Activated effector memory CD4-positive, alpha-beta T cell treated with anti-CD3 and anti-CD28 coated beads, Interleukin-2, amount 50 U/mL, for 16 hours (primary cell): ENCODE results near the gene FHIT.
"Not testable (repeated sequence)": the region's sequence is repeated elsewhere in the genome, so short reads cannot be mapped to it uniquely, and the experiment has no call there.

Source experiments
- DNase-seq: peaks from one replicate; pipeline ENCODE4 v3.0.0-alpha.2; 2020

The FHIT gene

DNA sequence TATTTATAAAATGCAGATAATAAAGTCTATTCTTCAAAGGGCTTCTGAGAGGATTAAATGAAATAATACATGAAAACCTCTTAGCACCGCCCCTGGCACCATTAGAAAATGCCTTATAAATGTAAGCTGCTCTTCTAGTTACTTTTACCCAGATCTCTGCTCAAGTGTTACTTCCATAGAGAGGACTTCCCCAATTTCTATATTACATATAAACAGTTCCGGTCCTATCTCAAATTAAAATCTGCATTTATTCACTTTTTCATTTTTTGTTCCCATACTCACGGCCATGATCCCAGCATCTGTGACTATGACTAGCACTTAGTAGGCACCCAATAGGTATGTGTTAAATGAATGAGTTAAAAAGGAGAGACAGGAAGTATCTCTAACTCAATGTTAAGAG lies 1310.5 kb downstream of the FHIT start:
- DNase-seq, result no peak

DNA sequence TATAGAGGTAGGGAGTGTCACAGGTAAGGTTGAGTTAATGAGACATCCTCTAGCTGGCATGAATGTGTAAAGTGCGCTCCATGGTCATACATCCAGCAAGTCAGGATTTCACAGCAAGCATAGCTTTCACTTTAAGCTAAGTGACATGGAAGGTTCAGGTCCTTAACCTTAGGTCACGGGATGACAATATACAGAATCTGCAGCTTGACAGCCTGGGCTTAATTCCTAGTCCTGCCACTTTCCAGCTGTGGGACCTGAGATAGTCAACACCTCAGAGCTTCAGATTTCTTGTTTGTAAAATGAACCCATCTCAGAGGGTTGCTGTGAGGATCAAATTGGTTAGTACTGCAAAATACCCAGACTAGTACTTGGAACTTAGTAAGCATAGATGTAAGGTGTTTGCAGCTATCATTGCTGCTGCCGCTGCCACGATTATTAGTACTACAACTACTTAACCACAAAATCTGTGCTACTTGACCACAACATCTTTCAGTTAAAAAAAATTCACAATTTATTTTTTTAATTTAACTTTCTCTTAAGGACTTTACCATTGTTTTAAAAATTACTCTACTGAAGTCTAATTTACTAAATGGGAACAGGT lies 1311.3 kb downstream of the FHIT start:
- no peak for DNase-seq

- DNase-seq, result no peak
Measured at GRCh38 chr3:59938828-59939227, 1312.4 kb downstream of the FHIT start.

- DNase-seq, result no peak
Measured at GRCh38 chr3:59937201-59937600, 1314.1 kb downstream of the FHIT start.

DNA sequence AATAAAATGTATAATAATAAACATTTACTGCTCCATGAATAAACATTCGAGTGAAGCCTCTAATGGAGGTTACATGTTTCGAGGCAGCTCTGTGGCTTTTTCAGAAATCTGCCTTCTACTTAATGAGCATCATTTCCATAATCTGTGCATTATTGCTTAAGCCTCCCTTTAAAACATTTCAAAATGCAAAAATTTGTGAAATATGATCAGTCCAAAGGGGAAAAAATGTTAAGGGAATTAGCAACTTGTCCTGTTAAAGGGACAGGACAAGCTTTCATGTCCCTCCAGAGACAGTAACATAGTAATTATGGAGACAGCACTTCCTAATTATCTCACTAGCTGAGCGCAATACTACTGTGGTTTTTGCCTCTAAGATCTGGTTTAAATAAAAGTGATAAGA lies 1314.8 kb downstream of the FHIT start:
- DNase-seq, result no peak

DNA sequence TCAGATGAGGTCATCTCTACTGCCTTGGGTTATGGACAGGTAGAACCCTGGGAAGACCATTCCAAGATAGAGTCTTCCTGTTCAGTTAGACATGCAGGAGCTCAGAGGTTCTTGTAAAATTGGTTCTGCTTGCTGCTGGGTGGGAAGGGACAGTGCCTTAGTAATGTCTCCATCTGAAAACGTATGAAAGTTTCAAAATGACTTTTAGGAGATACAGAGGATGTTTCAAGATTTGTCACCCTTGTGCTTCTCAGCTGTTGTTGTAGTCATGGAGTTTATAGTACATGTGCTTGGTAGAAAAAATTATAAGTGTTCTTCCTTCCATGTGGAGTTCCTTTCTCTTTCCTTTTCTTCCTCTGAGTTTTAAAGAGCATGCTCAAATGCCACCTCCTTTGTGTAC lies 1316.2 kb downstream of the FHIT start:
- DNase-seq, result no peak

DNA sequence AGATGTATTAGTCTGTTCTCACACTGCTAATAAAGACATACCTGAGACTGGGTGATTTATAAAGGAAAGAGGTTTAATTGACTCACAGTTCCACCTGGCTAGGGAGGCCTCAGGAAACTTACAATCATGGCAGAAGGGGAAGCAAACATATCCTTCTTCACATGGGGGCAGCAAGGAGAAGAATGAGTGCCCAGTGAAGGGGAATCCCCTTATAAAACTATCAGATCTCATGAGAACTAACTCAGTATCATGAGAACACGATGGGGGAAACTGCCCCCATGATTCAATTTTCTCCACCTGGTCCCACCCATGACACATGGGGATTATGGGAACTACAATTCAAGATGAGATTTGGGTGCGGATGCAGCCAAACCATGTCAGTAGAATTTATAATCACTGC lies 1316.7 kb downstream of the FHIT start:
- not testable (repeated sequence) for DNase-seq

DNA sequence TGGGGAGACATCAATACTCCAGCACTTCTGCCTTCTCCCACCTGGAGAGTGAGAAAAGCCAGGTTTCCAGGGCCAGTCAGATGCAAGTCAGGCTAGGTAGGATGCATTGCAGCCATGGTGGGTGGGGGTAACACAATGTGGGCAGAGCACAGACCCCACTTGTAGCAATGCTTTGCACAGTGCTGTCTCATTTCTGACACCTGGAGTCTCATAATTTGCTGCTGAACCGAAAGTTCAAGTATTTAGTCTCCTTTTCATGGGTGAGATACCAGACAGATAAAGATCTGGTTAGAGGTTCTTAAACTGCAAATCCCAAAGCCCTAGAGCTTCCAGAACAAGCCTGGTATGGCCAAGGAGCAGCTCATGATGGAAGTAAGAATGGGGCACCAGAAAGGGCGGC lies 1321.1 kb downstream of the FHIT start:
- no peak for DNase-seq

DNA sequence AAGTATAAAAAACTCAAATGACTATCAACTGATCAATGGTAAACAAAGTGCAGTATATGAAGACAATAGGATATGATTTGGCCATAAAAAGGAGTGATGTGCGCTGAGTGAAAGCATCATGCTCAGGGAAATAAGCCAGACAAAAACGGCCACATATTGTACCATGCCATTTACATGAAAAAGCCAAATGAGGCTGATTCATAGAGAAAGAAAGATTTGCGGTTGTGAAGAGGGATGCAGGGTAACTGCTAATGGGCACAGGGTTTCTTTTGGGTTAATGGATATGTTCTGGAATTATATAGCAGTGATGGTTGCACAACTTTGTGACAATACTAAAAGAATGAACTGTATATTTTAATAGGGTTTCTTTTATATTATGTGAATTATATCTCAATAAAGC lies 1324.2 kb downstream of the FHIT start:
- no peak for DNase-seq

GRCh38 chr3:59925946-59926345 lies 1325.3 kb downstream of the FHIT start:
- no peak for DNase-seq

- no peak for DNase-seq
Measured at GRCh38 chr3:59922192-59922591, 1329.1 kb downstream of the FHIT start.

GRCh38 chr3:59920822-59921221 lies 1330.4 kb downstream of the FHIT start:
- DNase-seq, result no peak

DNA sequence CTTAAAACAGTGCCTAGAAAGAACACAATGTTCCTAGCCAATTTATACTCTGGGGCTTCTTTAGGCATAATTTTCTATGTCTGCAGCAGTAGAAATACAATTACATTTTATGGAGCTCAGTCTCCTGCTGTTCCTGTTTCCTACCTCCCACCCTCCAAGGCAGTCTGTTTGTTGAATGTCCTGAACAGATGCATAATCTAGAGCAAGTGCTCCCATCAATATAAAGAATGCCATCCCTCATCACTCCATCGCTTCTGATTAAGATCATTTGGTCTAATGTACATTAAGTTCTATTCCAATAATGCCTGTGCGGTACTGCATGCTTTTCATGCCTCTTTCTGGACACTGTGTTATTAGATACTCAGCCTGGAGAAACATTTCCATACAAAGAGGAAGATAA lies 1331.7 kb downstream of the FHIT start:
- DNase-seq, result no peak

- DNase-seq, result no peak
Measured at GRCh38 chr3:59914251-59914650, 1337.0 kb downstream of the FHIT start.

DNA sequence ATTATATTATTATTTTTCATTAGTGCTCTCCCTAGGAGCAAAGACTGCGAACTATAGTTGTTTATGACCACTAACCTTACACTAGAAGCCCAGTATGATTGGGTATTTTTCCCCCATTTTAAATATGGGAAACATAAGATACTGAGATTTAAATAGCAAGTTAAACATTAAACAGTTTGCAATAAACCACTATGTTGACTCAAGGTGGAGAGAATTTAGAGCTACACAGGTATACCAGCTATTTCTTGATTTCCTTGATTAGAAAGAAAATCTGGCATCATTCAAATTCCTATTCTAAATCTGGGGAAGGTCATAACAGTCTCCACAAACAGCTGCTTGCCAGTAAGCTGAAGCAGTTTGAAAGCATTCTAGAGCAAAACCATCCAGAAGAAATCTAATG lies 1337.6 kb downstream of the FHIT start:
- DNase-seq, result no peak

- DNase-seq, result no peak
Measured at GRCh38 chr3:59908701-59909100, 1342.6 kb downstream of the FHIT start.

- no peak for DNase-seq
Measured at GRCh38 chr3:59908280-59908679, 1343.0 kb downstream of the FHIT start.

DNA sequence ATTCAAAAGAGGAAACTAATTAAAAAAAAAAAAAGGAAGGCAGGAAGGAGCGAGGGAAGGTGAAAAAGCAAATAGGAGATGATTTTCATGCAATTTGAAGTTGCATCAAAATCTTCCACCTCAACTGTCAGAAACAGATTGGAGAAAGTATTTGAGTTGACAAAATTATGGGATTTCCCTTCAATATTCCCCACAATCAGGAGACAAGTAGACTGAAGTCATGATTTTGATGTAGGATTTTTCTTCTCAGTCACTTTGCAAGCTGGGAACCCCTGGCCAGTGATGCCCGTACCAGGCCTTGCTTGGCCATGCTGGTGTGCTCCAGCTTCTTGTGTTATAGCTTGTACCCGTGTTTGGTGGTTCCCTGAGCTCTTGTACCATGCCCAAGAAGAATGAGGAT lies 1347.0 kb downstream of the FHIT start:
- DNase-seq, result no peak

GRCh38 chr3:59899061-59899460 lies 1352.2 kb downstream of the FHIT start:
- DNase-seq, result no peak

DNA sequence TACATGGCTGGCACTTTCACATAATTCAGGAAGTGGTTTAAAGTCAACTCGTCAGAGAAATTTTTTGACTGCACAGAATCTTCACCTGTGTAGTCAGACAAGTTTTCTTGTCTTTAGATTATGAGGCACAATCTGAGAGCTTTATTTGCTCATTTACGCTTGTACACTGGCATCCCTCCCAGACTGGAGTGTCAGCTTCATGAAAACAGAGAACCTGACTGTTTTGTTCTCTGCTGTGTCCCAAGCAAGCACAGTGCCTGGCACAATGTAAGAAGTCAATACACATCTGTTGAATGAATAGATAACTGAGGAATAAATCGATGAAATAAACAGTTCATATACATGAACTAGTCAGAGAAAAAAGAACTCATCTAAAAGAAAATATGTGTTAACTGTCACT lies 1355.3 kb downstream of the FHIT start:
- DNase-seq, result no peak

- no peak for DNase-seq
Measured at GRCh38 chr3:59894425-59895121, 1356.7 kb downstream of the FHIT start.

- no peak for DNase-seq
Measured at GRCh38 chr3:59890639-59891038, 1360.6 kb downstream of the FHIT start.

DNA sequence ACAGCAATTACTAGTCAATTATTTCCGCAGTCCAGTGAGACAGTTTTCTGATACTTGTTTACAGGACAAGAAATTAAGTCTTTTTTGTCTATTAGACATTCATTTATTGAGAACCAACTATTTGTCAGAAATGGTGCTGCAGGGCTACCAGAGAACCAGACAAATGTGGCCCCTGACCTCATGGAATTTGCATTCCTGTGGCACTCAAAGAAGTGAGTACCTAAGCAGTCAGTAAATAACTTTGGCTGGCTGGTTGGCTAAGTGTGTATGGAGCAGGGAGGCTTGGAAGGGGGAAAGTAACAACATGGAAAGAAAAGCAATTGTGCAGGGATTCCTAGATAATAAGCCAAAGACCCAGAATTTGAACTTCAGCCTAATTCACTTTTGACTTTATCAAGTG lies 1364.5 kb downstream of the FHIT start:
- DNase-seq, result no peak

- DNase-seq, result no peak
Measured at GRCh38 chr3:59885899-59886400, 1365.3 kb downstream of the FHIT start.

GRCh38 chr3:59885101-59885500 lies 1366.2 kb downstream of the FHIT start:
- DNase-seq, result no peak
